ENCODE results near the gene CLP1.

The CLP1 gene

DNA sequence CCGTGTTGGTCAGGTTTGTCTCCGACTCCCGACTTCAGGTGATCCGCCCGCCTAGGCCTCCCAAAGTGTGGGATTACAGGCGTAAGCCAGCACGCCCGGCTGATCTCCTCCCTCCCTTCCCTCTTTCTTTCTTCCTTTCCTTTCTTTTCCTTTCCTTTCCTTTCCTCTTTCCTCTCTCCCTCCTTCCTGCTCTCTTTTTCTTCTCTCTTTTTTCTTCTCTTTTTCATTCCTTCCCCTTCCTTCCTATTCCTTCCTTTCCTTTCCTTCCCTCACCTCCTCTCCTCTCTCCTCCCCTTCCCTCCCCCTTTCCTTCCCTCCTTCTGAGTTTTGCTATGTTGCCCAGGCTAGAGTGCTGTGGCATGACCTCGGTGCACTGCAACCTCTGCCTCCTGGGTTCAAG, 6.4 kb downstream of the CLP1 start:
- no peak for DNase-seq (ENCODE audit: extremely low spot score)
- ChIA-PET POLR2A (no interaction called here), CTCF (interaction anchor here (2.1 to 2.4 kb wide), 2 partner anchors 11 to 137 kb away, joined by 7 to 10 read pairs; no protein-coding TSS in a partner anchor)
- TF ChIP-seq, protein P1, sequence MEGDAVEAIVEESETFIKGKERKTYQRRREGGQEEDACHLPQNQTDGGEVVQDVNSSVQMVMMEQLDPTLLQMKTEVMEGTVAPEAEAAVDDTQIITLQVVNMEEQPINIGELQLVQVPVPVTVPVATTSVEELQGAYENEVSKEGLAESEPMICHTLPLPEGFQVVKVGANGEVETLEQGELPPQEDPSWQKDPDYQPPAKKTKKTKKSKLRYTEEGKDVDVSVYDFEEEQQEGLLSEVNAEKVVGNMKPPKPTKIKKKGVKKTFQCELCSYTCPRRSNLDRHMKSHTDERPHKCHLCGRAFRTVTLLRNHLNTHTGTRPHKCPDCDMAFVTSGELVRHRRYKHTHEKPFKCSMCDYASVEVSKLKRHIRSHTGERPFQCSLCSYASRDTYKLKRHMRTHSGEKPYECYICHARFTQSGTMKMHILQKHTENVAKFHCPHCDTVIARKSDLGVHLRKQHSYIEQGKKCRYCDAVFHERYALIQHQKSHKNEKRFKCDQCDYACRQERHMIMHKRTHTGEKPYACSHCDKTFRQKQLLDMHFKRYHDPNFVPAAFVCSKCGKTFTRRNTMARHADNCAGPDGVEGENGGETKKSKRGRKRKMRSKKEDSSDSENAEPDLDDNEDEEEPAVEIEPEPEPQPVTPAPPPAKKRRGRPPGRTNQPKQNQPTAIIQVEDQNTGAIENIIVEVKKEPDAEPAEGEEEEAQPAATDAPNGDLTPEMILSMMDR (IDR thresholded peaks at IDR 0.05; ENCODE audit: control extremely low read depth, extremely low read depth, low read depth, missing control alignments), result no peak

DNA sequence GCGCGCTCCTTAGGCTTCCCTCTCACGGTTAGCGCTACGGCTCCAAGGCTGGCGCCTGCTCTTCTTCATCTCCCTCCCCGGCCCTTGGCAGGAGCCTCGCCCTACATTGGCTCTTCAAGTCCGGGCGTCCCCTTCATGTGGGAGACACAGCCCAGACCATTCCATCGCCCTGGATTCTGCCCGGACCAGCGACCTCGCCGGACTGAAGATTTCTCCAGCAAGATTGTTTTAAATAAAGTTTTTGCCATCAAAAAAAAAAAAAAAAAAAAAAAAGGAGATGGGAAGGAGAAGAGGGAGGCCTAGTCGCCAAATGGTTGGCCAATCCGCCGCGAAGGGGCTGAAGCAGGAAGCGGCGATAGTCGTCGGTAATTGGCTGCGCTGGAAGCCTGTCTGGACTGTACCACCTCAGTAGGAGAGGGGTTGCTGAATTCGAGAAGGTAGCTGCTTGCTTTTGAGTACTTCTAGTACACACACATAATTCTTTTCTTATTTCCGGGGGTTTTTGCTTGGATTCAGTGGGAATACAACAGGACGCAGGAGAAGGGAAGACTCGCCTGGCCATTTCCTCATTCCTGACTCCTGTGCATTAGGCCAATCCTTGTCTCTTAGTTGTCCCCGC, 9.7 kb downstream of the CLP1 start:
- CTCF ChIA-PET, result interaction anchor here (0.9 to 3.7 kb wide), 3 partner anchors 23 to 208 kb away, joined by 3 to 14 read pairs (median 7); no protein-coding TSS in a partner anchor
- POLR2A ChIA-PET, result interaction anchor here (0.7 kb wide), 1 partner anchor 10 kb away, joined by 10 read pairs; the partner anchor contains the start of gene CLP1
- peak; percentile 95 for DNase-seq (ENCODE audit: extremely low spot score)
- TF ChIP-seq, protein P1 (IDR thresholded peaks at IDR 0.05; ENCODE audit: control extremely low read depth, extremely low read depth, low read depth, missing control alignments), result no peak

DNA sequence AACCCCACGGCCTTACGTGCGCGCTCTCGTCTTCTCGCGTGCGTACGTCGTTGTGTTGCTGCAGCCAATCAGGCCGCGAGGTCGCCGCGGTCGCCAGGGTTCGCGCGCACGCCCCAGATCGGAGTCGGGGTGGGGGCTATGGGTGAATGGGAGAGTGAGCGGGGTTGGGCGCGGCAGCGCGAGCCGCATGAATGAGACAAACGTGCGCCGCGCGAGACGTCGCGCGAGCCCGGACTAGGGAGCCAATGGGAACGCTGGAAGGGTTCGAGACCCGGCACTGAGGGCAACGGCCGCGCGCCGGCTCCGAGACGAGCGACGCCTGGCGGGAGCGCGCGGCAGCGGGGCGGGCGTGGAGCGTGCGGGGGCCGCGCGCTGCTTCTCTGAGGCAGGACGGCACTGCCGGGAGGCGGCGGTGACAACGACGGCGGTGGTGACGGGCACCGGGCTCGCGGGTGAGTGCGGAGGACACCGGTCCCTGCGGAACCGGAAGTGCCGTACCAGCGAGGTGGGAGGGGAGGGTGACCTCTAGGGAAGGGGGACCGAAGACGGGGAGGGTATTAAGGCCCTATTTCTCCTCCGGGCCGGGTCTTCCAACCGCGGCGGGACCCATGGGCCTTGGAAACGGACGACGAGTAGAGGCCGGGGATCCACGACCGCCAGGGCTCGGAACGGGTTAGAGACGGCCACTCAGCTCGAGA, 10.3 kb downstream of the CLP1 start, which contains the start of gene ZDHHC5:
Gene ZDHHC5, plus strand, starts transcription at position 379 of the 698 bp plus-strand sequence. CDS start 4,977 bp downstream, outside the sequence.
- CTCF ChIA-PET, result interaction anchor here (1.3 to 3.7 kb wide), 2 partner anchors 24 to 37 kb away, joined by 3 to 14 read pairs; no protein-coding TSS in a partner anchor
- POLR2A ChIA-PET, result interaction anchor here (0.7 kb wide), 1 partner anchor 10 kb away, joined by 10 read pairs; the partner anchor contains the start of gene CLP1
- TF ChIP-seq, protein P1 (IDR thresholded peaks at IDR 0.05; ENCODE audit: control extremely low read depth, extremely low read depth, low read depth, missing control alignments), result peak; percentile 41
- peak; percentile 97 for DNase-seq (ENCODE audit: extremely low spot score)

DNA sequence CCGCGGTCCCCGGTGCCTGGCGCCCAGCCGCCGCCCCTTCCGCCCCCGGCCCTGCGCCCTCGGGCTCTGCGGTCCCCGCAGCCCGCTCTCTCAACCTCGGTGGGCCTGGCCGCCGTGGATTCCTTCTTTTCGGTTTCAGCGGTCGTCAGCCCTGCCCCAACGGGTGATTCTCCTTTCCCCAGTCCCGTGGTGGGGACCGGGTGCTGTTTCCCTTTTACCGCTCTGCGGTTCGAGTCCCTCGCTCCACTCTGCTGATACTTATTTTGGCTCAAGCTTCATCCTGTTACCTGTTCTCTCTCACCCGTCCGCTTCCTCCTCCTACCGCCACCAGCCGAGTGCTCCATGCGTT, 10.8 kb downstream of the CLP1 start:
- CTCF ChIA-PET, result interaction anchor here (1.3 kb wide), 1 partner anchor 36 kb away, joined by 3 read pairs; no protein-coding TSS in a partner anchor
- POLR2A ChIA-PET, result interaction anchor here (0.6 kb wide), 1 partner anchor 29 kb away, joined by 7 read pairs; no protein-coding TSS in a partner anchor
- TF ChIP-seq, protein P1 (IDR thresholded peaks at IDR 0.05; ENCODE audit: control extremely low read depth, extremely low read depth, low read depth, missing control alignments), result no peak
- DNase-seq (ENCODE audit: extremely low spot score), result no peak

DNA sequence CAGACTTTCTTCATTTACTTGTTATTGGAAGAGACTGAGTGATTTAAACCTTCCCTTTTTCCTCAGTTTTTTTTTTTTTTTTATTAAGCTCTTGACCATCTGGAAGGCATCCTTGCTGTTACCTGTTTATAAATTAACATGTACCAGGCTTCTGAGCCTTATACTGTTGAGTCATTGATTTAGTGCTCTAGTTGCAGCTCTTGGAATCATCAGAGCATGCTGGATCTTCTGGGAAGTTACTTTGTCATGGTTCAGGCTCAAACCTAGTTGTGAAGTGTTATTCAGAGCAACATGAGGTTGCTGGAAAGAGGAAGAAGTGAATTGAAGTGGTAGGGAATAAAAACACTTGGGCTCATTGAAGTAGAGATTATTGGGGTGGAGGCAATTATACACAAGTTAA, 16.7 kb downstream of the CLP1 start:
- CTCF ChIA-PET, result interaction anchor here (1.1 to 2.5 kb wide), 4 partner anchors 9 to 126 kb away, joined by 3 to 12 read pairs (median 5); no protein-coding TSS in a partner anchor
- POLR2A ChIA-PET, result no interaction called here
- TF ChIP-seq, protein P1 (IDR thresholded peaks at IDR 0.05; ENCODE audit: control extremely low read depth, extremely low read depth, low read depth, missing control alignments), result no peak
- no peak for DNase-seq (ENCODE audit: extremely low spot score)

DNA sequence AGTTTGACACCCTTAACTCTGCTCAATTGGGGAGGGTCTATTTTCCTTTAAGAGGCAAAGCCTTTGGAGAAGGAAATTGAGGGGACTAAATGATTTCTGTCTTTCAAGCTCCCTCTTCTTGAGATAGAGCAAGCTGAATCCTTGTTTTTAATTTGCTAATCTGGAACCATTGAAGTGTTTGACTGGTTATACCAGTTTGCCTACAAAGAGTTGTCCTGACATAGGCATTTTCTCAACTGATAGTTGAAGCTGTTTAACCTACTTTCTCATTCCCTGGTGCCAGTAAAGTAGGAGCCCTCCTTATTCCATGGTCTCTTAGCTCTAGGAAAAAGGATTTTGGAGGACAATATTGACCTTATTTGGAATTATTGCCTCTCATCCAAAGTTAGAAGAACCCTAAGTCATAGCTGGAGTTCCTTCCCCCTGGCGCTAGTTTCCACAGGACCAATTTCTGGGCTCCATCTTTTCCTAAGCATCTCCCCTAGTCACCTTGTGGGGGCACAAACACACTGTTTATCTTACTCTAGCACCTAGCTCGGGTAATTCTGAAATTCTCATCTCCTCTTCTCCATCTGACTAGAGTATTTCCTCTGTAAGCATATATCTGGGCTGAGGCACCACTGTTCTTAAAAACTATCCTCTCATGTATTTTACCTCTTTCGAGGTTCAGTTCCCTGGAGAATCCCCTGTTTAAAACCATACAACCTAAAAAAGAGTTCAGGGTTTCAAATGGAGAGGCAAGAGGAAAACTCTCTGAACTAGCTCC, 17.8 kb downstream of the CLP1 start:
- CTCF ChIA-PET, result interaction anchor here (0.7 to 2.5 kb wide), 12 partner anchors 9 to 870 kb away, joined by 3 to 12 read pairs (median 4); no protein-coding TSS in a partner anchor
- no peak for DNase-seq (ENCODE audit: extremely low spot score)
- POLR2A ChIA-PET, result interaction anchor here (1.3 kb wide), 2 partner anchors 32 to 125 kb away, joined by 3 to 4 read pairs; no protein-coding TSS in a partner anchor
- TF ChIP-seq, protein P1 (IDR thresholded peaks at IDR 0.05; ENCODE audit: control extremely low read depth, extremely low read depth, low read depth, missing control alignments), result no peak

Data from GM10248 (cell line).